Activated CD4-positive, alpha-beta T cell treated with anti-CD3 and anti-CD28 coated beads, Interleukin-2, amount 50 U/mL, for 16 hours (primary cell): ENCODE results near the gene PTGDS.

Experiments
- DNase-seq: peaks from one replicate; pipeline ENCODE4 v3.0.0-alpha.2; 2020

Gene PTGDS

GRCh38 chr9:136946228-136947027, 30.9 kb upstream of the PTGDS start:
- no peak for DNase-seq

DNA sequence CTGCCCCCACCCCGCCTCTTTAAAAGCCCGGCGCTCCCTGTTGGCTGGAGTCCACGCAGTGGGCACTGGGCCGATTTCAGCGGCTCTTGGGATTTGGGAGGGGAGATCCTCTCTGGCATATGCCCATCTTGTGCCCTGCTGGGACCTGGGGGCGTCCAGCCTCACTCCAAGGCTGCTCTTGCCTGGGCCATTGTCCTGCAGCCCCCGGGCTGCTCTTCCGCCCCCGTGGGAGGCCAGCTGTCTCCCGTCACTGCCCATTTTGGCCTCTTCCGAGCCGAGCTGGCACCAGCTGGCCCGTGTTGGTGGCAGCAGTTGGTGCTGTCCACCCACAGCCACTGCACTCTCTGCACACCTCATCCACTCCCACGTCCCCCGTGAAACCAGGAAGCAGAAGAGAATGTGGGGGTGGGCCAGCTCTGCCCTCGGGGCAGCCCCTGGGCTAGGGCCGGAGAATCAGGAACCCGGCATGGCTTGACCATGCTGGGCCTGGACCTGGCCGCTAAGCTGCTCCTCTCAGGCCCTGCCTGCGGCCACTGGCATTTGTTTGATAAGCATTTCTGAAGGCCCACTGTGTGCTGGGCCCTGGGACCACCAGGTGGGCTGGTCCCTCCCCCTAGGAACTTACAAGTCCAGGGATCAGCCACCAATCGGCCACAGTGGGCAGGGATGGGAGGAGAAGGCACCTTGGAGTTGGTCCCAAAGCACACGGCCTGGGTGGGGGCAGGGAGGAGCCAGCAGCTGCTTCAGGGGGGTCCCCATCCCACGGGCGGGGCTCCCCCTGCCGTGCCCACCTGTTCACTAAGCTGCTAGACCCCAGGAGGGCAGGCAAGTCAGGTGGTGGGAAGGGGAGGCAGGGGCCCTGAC, 30.0 kb upstream of the PTGDS start:
- no peak for DNase-seq

- peak; percentile 18 for DNase-seq
Observed at GRCh38 chr9:136947955-136948510, 29.3 kb upstream of the PTGDS start.

GRCh38 chr9:136949239-136949816, 28.0 kb upstream of the PTGDS start:
- DNase-seq: no peak

- DNase-seq: peak; percentile 97
Observed at GRCh38 chr9:136949817-136950655, 27.3 kb upstream of the PTGDS start.

GRCh38 chr9:136950656-136951276, 26.5 kb upstream of the PTGDS start:
- DNase-seq: no peak

DNA sequence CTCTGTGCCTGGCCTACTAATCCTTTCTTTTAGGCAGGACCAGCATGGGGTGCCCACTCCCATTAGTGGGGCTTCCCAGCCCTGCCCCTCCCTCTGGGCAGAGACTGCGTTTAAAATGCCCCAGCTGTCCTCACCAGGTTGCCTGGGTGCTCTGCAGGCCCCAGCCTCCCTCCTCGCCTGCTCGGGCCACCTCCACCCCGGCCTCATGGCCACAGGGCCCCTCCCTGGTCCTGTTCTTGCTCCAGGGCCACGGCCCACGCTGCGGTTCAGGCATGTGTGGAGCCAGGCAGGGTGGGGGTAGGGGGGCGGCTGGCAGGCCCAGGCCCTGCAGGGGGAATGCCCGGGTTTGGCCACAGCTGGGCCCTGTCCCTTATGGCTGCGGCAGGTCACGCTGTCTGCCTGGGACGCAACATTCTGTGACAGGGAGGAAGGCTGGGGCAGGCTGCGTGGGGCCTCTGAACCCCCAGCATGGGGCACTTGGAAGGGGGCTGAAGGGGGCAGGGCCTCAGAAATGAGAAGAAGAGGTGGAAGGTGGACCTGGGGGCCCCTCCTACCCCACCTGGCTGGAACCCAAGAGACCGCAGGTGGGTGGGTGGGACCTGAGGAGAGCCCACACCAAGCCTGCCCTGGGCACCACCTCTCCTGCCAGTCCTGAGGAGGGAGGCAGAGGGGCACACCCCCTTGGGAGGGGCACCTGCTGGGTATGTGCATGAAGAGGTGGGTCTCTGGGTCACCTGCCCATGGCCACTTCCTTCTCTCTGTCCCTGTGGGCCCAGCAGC, 25.6 kb upstream of the PTGDS start, which contains the start of gene LCN12:
Gene LCN12 (plus strand): TSS at position 733 of the 780 bp plus-strand sequence. CDS start 55 bp downstream, outside the sequence.
- no peak for DNase-seq

GRCh38 chr9:136952321-136952850, 24.9 kb upstream of the PTGDS start:
- DNase-seq: no peak

GRCh38 chr9:136952876-136953770, 24.2 kb upstream of the PTGDS start:
- no peak for DNase-seq

DNA sequence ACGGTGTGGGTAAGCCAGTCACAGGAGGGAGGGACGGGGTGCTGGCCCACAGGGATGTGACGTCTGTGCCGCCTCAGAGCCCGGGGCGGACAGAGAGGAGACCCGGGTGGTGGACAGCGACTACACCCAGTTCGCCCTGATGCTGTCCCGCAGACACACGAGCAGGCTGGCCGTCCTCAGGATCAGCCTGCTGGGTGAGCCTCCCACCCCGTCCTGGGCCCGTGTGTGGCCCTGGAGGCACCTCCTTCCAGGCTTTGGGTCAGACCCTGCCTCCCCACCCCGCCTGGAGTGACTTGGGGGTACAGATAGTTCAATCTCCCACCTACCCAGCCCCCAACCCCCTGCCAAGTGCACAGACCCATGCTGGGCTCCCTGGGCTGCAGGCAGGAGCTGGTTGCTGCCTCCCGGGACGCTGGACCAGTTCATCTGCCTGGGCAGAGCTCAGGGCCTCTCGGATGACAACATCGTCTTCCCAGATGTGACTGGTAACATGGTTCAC, 23.5 kb upstream of the PTGDS start:
- no peak for DNase-seq

GRCh38 chr9:136954270-136955083, 22.8 kb upstream of the PTGDS start:
- DNase-seq: no peak

- no peak for DNase-seq
Observed at GRCh38 chr9:136955202-136955942, 21.9 kb upstream of the PTGDS start.

DNA sequence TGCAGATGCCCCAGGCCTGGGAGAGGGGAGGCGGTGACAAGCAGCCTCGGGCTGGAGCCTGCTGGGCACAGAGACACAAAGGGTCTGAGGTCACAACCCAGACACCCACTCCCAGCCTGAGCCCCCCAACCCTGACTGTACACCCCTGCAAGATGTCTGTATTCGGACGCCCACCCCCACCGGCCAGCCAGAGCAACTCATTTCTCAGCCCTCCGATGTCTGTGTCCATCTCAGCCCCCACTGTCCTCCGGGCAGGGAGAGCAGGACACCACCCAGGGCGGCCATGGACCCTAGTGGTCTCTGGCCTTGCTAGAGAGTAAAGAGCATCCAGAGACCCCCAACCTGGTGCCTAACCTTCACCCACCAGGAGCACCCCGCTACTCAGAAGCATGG, 21.4 kb upstream of the PTGDS start:
- DNase-seq: no peak

- no peak for DNase-seq
Observed at GRCh38 chr9:136956604-136957003, 20.7 kb upstream of the PTGDS start.

DNA sequence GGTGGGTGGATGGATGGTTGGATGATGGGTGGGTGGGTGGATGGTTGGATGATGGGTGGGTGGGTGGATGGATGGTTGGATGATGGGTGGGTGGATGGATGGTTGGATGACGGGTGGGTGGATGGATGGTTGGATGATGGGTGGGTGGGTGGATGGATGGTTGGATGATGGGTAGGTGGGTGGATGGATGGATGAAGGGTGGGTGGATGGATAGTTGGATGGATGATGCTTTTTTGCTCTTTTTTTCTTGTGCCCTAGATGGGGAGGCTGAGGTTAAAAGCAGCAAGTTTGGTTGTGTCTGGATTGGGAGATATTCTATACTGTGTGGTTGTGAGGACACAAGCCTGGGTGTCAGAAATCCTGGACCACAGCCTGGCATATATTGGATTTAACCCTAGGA, 19.8 kb upstream of the PTGDS start:
- no peak for DNase-seq

- no peak for DNase-seq
Observed at GRCh38 chr9:136957901-136958300, 19.4 kb upstream of the PTGDS start.

- no peak for DNase-seq
Observed at GRCh38 chr9:136958473-136958872, 18.8 kb upstream of the PTGDS start.
